C4-2B (cell line): Measurements from ENCODE around the gene MAEL.

Source experiments
- CTCF ChIP-seq: fragments of 450-650 bp; conservative IDR thresholded peaks from 2 replicates; pipeline ENCODE4 v1.5.1; 2017; ENCODE audit warnings: mild to moderate bottlenecking
- ZFX ChIP-seq: fragments of 450-650 bp; IDR thresholded peaks from 2 replicates; pipeline ENCODE4 v1.6.1; 2017

DNA sequence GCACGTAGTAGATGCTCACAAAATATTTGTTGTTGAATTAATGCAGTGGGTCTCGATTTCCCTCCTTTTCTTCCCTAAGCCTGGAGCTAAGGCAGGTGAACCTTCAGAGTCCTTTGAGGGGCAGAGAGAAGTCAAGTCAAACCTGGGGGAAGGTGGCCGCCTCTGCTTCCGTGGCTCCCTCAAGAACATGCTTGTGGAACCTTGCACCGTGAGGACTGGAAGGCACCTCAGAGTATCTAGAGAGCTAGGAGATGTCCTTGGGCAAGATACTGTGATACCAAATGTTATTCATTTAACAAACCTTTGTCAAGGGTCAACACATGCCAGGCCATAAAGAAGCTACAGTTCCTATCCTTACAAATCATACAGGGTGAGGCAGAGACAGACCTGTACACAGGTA is 62.8 kb downstream of the MAEL start:
- no peak for TF ChIP-seq CTCF
- no peak for TF ChIP-seq ZFX
